HepG2 (cell line): ENCODE results near the gene TMEM125. TPM values are rescaled to one million over a fixed set of nuclear protein-coding genes. Genes with fewer than 3 reads are reported as not detected.
A peak's percentile ranks its signal among the peaks of the same experiment; 100 is the strongest.

Experiments
- EP300 ChIP-seq, 3 experiments: sonication (generic) in 1 of 3; formaldehyde crosslinking in 1 of 3; IDR thresholded peaks; 2 replicates each; pipeline versions ENCODE4 v1.5.1 to v1.6.1; 2011 to 2020; ENCODE audit warnings: low read depth in 2 of 3, low read length in 2 of 3, borderline replicate concordance in 1 of 3, improper control_type of control experiment in 1 of 3, mild to moderate bottlenecking in 1 of 3, missing genetic modification reagents in 1 of 3, moderate library complexity in 1 of 3
- MAZ ChIP-seq, 2 experiments: sonication (generic) in 1 of 2; formaldehyde crosslinking in 1 of 2; IDR thresholded peaks; 2 replicates each; pipeline versions ENCODE4 v1.5.0 to v1.6.1; 2012 to 2020; ENCODE audit warnings: low read depth in 2 of 2, mild to moderate bottlenecking in 2 of 2, borderline replicate concordance in 1 of 2, improper control_type of control experiment in 1 of 2, low read length in 1 of 2, missing genetic modification reagents in 1 of 2, moderate library complexity in 1 of 2
- ZBTB20 ChIP-seq: sonication (generic); formaldehyde crosslinking; IDR thresholded peaks from 2 replicates; pipeline ENCODE4 v1.8.1; 2023; ENCODE audit warnings: missing genetic modification reagents, low read depth, mild to moderate bottlenecking, borderline replicate concordance
- ZBTB7B ChIP-seq: sonication (generic); formaldehyde crosslinking; IDR thresholded peaks from 2 replicates; pipeline ENCODE4 v1.4.0; 2020; ENCODE audit warnings: missing genetic modification reagents
- ZFX ChIP-seq: sonication (generic); formaldehyde crosslinking; IDR thresholded peaks from 2 replicates; pipeline ENCODE4 v1.4.0; 2020; ENCODE audit warnings: mild to moderate bottlenecking, low read depth, missing genetic modification reagents, moderate library complexity
- ZNF282 ChIP-seq: fragments of 450-650 bp; IDR thresholded peaks from 2 replicates; pipeline ENCODE4 v1.6.1; 2018; ENCODE audit not compliant: partially characterized antibody
- ZNF460 ChIP-seq: sonication (generic); formaldehyde crosslinking; IDR thresholded peaks from 2 replicates; pipeline ENCODE4 v1.5.1; 2020; ENCODE audit warnings: missing genetic modification reagents, mild to moderate bottlenecking, borderline replicate concordance
- ZNF878 ChIP-seq: sonication (generic); formaldehyde crosslinking; IDR thresholded peaks from 2 replicates; pipeline ENCODE4 v1.8.1; 2023; ENCODE audit warnings: mild to moderate bottlenecking, missing genetic modification reagents, moderate library complexity
- polyA plus RNA-seq, 8 experiments: library from polyadenylated mRNA; depleted of rRNA in 3 of 8; stranded (reverse) in 7 of 8; unstranded in 1 of 8; fragments of >200 nt; fragmentation: Illumina TruSeq in 4 of 8; extraction: Trizol in 4 of 8; gene quantifications; 2 replicates each; pipeline versions ENCODE4 v1.2.1 to v1.2.3, GENCODE V29; 2011 to 2016; ENCODE audit warnings: low read depth in 4 of 8, missing spikeins in 1 of 8, mixed read lengths in 1 of 8; ENCODE audit not compliant: insufficient read depth in 1 of 8
- total RNA-seq, 5 experiments: library from RNA; depleted of rRNA; stranded (reverse); fragments of >200 nt; fragmentation: Illumina TruSeq; extraction: Trizol; gene quantifications; 2 replicates each; pipeline ENCODE4 v1.2.3, GENCODE V29; 2016; ENCODE audit warnings: low read depth in 1 of 5
- TF ChIP-seq, protein P1 (sequence below): IDR thresholded peaks from 2 replicates; pipeline ENCODE4 v1.6.1; 2016; ENCODE audit warnings: low read depth, missing genetic modification reagents, missing compliant biosample characterization
- TF ChIP-seq, protein P2 (sequence below): sonication (generic); formaldehyde crosslinking; IDR thresholded peaks from 2 replicates; pipeline ENCODE4 v1.5.1; 2020; ENCODE audit warnings: missing genetic modification reagents, mild to moderate bottlenecking, borderline replicate concordance
- TF ChIP-seq, protein P3 (sequence below): sonication (generic); formaldehyde crosslinking; IDR thresholded peaks from 2 replicates; pipeline ENCODE4 v1.4.0; 2020; ENCODE audit warnings: missing genetic modification reagents

The TMEM125 gene
- total and polyA plus RNA-seq, 2 of the 13 experiments (the other 11 are each of a cell fraction or from before 2014, with no cell fraction given), result 0.03 TPM; not detected in 1

DNA sequence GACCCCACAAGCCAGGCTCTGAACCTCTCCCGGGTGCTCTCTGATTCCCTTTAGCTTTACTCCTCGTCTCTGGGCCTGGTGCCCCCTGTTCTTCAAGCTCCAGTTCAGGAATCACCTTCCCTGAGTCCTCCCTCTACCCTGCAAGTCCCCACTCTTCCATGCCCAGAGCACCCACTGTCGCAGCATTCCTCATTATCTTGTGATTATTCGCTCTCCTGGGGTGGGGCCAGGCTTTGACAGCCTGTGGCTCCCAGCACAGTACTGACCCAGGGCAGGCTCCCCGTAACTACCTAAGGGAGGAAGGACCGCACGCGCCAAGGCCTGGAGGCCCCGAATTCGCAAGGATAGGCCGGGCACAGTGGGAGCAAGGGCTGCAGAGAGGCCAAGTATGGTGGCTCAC is 16.3 kb downstream of the TMEM125 start (continued):
- TF ChIP-seq, protein P1, sequence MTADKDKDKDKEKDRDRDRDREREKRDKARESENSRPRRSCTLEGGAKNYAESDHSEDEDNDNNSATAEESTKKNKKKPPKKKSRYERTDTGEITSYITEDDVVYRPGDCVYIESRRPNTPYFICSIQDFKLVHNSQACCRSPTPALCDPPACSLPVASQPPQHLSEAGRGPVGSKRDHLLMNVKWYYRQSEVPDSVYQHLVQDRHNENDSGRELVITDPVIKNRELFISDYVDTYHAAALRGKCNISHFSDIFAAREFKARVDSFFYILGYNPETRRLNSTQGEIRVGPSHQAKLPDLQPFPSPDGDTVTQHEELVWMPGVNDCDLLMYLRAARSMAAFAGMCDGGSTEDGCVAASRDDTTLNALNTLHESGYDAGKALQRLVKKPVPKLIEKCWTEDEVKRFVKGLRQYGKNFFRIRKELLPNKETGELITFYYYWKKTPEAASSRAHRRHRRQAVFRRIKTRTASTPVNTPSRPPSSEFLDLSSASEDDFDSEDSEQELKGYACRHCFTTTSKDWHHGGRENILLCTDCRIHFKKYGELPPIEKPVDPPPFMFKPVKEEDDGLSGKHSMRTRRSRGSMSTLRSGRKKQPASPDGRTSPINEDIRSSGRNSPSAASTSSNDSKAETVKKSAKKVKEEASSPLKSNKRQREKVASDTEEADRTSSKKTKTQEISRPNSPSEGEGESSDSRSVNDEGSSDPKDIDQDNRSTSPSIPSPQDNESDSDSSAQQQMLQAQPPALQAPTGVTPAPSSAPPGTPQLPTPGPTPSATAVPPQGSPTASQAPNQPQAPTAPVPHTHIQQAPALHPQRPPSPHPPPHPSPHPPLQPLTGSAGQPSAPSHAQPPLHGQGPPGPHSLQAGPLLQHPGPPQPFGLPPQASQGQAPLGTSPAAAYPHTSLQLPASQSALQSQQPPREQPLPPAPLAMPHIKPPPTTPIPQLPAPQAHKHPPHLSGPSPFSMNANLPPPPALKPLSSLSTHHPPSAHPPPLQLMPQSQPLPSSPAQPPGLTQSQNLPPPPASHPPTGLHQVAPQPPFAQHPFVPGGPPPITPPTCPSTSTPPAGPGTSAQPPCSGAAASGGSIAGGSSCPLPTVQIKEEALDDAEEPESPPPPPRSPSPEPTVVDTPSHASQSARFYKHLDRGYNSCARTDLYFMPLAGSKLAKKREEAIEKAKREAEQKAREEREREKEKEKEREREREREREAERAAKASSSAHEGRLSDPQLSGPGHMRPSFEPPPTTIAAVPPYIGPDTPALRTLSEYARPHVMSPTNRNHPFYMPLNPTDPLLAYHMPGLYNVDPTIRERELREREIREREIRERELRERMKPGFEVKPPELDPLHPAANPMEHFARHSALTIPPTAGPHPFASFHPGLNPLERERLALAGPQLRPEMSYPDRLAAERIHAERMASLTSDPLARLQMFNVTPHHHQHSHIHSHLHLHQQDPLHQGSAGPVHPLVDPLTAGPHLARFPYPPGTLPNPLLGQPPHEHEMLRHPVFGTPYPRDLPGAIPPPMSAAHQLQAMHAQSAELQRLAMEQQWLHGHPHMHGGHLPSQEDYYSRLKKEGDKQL (CRISPR knock-in tag), result no peak
- no peak for TF ChIP-seq ZBTB7B
- TF ChIP-seq, protein P2, sequence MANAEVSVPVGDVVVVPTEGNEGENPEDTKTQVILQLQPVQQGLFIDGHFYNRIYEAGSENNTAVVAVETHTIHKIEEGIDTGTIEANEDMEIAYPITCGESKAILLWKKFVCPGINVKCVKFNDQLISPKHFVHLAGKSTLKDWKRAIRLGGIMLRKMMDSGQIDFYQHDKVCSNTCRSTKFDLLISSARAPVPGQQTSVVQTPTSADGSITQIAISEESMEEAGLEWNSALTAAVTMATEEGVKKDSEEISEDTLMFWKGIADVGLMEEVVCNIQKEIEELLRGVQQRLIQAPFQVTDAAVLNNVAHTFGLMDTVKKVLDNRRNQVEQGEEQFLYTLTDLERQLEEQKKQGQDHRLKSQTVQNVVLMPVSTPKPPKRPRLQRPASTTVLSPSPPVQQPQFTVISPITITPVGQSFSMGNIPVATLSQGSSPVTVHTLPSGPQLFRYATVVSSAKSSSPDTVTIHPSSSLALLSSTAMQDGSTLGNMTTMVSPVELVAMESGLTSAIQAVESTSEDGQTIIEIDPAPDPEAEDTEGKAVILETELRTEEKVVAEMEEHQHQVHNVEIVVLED (CRISPR knock-in tag), result no peak
- TF ChIP-seq ZBTB20 (CRISPR knock-in tag), result no peak
- TF ChIP-seq EP300 (IDR thresholded peaks at IDR 0.05; ENCODE audit: low read depth in 2 of 2, low read length in 2 of 2), result no peak
- no peak for TF ChIP-seq EP300 (CRISPR knock-in tag; IDR thresholded peaks at IDR 0.05; ENCODE audit: borderline replicate concordance)
- no peak for TF ChIP-seq ZNF878 (CRISPR knock-in tag)
- no peak for TF ChIP-seq ZFX (CRISPR knock-in tag)
- TF ChIP-seq, protein P3, sequence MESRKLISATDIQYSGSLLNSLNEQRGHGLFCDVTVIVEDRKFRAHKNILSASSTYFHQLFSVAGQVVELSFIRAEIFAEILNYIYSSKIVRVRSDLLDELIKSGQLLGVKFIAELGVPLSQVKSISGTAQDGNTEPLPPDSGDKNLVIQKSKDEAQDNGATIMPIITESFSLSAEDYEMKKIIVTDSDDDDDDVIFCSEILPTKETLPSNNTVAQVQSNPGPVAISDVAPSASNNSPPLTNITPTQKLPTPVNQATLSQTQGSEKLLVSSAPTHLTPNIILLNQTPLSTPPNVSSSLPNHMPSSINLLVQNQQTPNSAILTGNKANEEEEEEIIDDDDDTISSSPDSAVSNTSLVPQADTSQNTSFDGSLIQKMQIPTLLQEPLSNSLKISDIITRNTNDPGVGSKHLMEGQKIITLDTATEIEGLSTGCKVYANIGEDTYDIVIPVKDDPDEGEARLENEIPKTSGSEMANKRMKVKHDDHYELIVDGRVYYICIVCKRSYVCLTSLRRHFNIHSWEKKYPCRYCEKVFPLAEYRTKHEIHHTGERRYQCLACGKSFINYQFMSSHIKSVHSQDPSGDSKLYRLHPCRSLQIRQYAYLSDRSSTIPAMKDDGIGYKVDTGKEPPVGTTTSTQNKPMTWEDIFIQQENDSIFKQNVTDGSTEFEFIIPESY, result peak; percentile 56
- no peak for TF ChIP-seq ZNF282
- TF ChIP-seq ZNF460 (CRISPR knock-in tag), result no peak
- no peak for TF ChIP-seq MAZ (IDR thresholded peaks at IDR 0.05; ENCODE audit: borderline replicate concordance, low read depth, low read length)
- 0 out of 2 replicates have a peak, but pooled peaks have one; percentile 42 for TF ChIP-seq MAZ (CRISPR knock-in tag; IDR thresholded peaks at IDR 0.05; ENCODE audit: low read depth)
